ENCODE measurements around the gene RAD9A. TPM values are rescaled to one million over a fixed set of nuclear protein-coding genes. Genes with fewer than 3 reads are reported as not detected.

Gene RAD9A
- polyA plus RNA-seq, 1 of the 3 experiments (the other 2 are of a cell fraction): 22.3 TPM

GRCh38 chr11:67409261-67409666 is 17.5 kb downstream of the RAD9A start:
- Histone ChIP-seq H3K4me1 (ENCODE audit: control insufficient read depth in 1 of 2, insufficient read depth in 2 of 2, low read depth in 1 of 2, low read length in 1 of 2) (no peaks in the 10 kb centered on the region; a peak in 1 of 4 replicates), H2AFZ (ENCODE audit: low read depth) (no peak overlapping the region), H3K9me2 (no peaks in the 10 kb centered on the region), H4K20me1 (ENCODE audit: insufficient read depth) (no peaks in the 10 kb centered on the region), H3K36me3 (replicated peaks in 1 of 2; ENCODE audit: control insufficient read depth in 1 of 2, insufficient read depth in 2 of 2, low read length in 1 of 2) (no peaks in the 10 kb centered on the region), H3K27me3 (ENCODE audit: insufficient read depth) (no peaks in the 10 kb centered on the region), H3K4me3 (ENCODE audit: low read depth in 2 of 2, low read length in 1 of 2) (no peak overlapping the region), H3K9me3 (no peaks in the 10 kb centered on the region), H3K9ac (no peak overlapping the region), H3K4me2 (no peak overlapping the region), H3K79me2 (ENCODE audit: insufficient read depth) (no peaks in the 10 kb centered on the region), H3K27ac (ENCODE audit: low read depth in 2 of 2, low read length in 1 of 2) (no peak overlapping the region), H3F3A (replicated peaks; ENCODE audit: insufficient read depth) (no peaks in the 10 kb centered on the region)
- ChIA-PET CTCF (no interaction called here), POLR2A (no interaction called here)
- DNase-seq: no peak
- no peak for TF ChIP-seq REST (IDR thresholded peaks at IDR 0.05; ENCODE audit: low read depth, low read length)
- TF ChIP-seq ELF1 (IDR thresholded peaks at IDR 0.05): no peak
- TF ChIP-seq FOXJ3 (CRISPR knock-in tag; IDR thresholded peaks at IDR 0.05): no peak
- TF ChIP-seq YY1 (IDR thresholded peaks at IDR 0.05; ENCODE audit: low read depth): no peak
- no peak for TF ChIP-seq CTCF (IDR thresholded peaks at IDR 0.05)
- no peak for TF ChIP-seq USF2 (IDR thresholded peaks at IDR 0.05; ENCODE audit: borderline replicate concordance, low read depth, low read length)
- no peak for TF ChIP-seq TAF1 (IDR thresholded peaks at IDR 0.05; ENCODE audit: borderline replicate concordance, low read depth, low read length)
- no peak for TF ChIP-seq GABPA (IDR thresholded peaks at IDR 0.05; ENCODE audit: low read depth)
- TF ChIP-seq PBX3 (IDR thresholded peaks at IDR 0.05): no peak
- TF ChIP-seq MEF2A (IDR thresholded peaks at IDR 0.05; ENCODE audit: borderline replicate concordance, low read depth): no peak
- TF ChIP-seq POLR2AphosphoS5 (IDR thresholded peaks at IDR 0.05; ENCODE audit: low read depth, low read length): no peak
- no peak for TF ChIP-seq USF1 (IDR thresholded peaks at IDR 0.05; ENCODE audit: borderline replicate concordance, low read depth)
- no peak for TF ChIP-seq SIN3A (IDR thresholded peaks at IDR 0.05; ENCODE audit: borderline replicate concordance, low read depth, low read length)
- TF ChIP-seq IRF3 (IDR thresholded peaks at IDR 0.05; ENCODE audit: low read depth, low read length): no peak
- no peak for TF ChIP-seq TEAD4 (IDR thresholded peaks at IDR 0.05; ENCODE audit: borderline replicate concordance, insufficient read depth)
- no peak for TF ChIP-seq GATA2 (CRISPR knock-in tag; IDR thresholded peaks at IDR 0.05)
- TF ChIP-seq TCF12 (IDR thresholded peaks at IDR 0.05): no peak
- TF ChIP-seq MXI1 (IDR thresholded peaks at IDR 0.05; ENCODE audit: low read depth, low read length): no peak
- 94% methylated on average over 9 of the region's 24 CpGs for WGBS (ENCODE audit: low lambda C conversion rate)
